ENCODE data around the gene CEACAM16. TPM values are rescaled to one million over a fixed set of nuclear protein-coding genes. Genes with fewer than 3 reads are reported as not detected.

CEACAM16 gene
- total RNA-seq (2021) (not detected in 2 replicates), Bru-seq, nascent RNA (percentile 11 among the genes with signal in this experiment), BruChase-seq, experiment 1, labeled RNA remaining after a 2-hour chase (percentile 10 among the genes with signal in this experiment), BruChase-seq, experiment 2, labeled RNA remaining after a 6-hour chase (percentile 16 among the genes with signal in this experiment)
- long read RNA-seq, result 0 reads

GRCh38 chr19:44698492-44699201 lies at the start of gene CEACAM16:
Gene CEACAM16, plus strand, starts transcription at chr19:44699151. Its CDS starts 2,306 bp downstream, at chr19:44701457.
- no peak within 1 kb of the TSS for H3K27ac ChIP-seq
- H3F3A ChIP-seq (ENCODE audit: insufficient read depth, low read depth), result peaks cover 25% of the 10 kb centered on the region
- DNase-seq, result no peak
- no peaks in the 10 kb centered on the region for H3K9me3 ChIP-seq (ENCODE audit: insufficient read depth, low read depth)
- CTCF ChIA-PET, result no interaction called here
- peaks cover 25% of the 10 kb centered on the region for H3K4me1 ChIP-seq (replicated peaks; ENCODE audit: insufficient read depth)
- no peaks in the 10 kb centered on the region for H3K27me3 ChIP-seq (ENCODE audit: insufficient read depth, low read depth)
- no peaks in the 10 kb centered on the region for H3K36me3 ChIP-seq (ENCODE audit: low read depth)
- H3K4me3 ChIP-seq, result no peak within 1 kb of the TSS
- H3K9me2 ChIP-seq (ENCODE audit: insufficient read depth), result no peaks in the 10 kb centered on the region
- POLR2A ChIA-PET (ENCODE audit: unreplicated experiment), result no interaction called here
- H2AFZ ChIP-seq, result no peak within 1 kb of the TSS
- TF ChIP-seq CTCF (conservative IDR thresholded peaks at IDR 0.05), result no peak
- intact Hi-C loops (cut with micrococcal nuclease; ENCODE audit: unreplicated experiment), result no loop called here
- no peaks in the 10 kb centered on the region for H4K20me1 ChIP-seq (ENCODE audit: insufficient read depth)
- no TSS peak for BruUV-seq (replicated peaks)
- H3K79me2 ChIP-seq (ENCODE audit: low read depth), result no peaks in the 10 kb centered on the region
- no peak within 1 kb of the TSS for H3K4me2 ChIP-seq

GRCh38 chr19:44649578-44650145 lies 49.3 kb upstream of the CEACAM16 start:
- ChIA-PET POLR2A (ENCODE audit: unreplicated experiment) (no interaction called here), CTCF (interaction anchor here (0.5 kb wide), 1 partner anchor 38 kb away, joined by 3 read pairs; no protein-coding TSS in a partner anchor)
- TF ChIP-seq EZH2 (IDR thresholded peaks at IDR 0.05; ENCODE audit: low read depth), result no peak
- no peak for TF ChIP-seq CTCF (conservative IDR thresholded peaks at IDR 0.05)
- intact Hi-C loops (cut with micrococcal nuclease; ENCODE audit: unreplicated experiment), result no loop called here
- H3K27ac ChIP-seq, result no peak overlapping the region; the same call in 1 of the 2 replicates
- BruUV-seq (replicated peaks), result no TSS peak
- H3K9me3 ChIP-seq (ENCODE audit: insufficient read depth, low read depth), result no peaks in the 10 kb centered on the region
- peaks cover 27% of the 10 kb centered on the region for H4K20me1 ChIP-seq (ENCODE audit: insufficient read depth)
- no peaks in the 10 kb centered on the region for H3K9me2 ChIP-seq (ENCODE audit: insufficient read depth)
- no peak overlapping the region for H3K4me2 ChIP-seq
- H3K4me3 ChIP-seq, result no peak overlapping the region
- no peak overlapping the region for H2AFZ ChIP-seq
- peaks cover 67% of the 10 kb centered on the region for H3K36me3 ChIP-seq (ENCODE audit: low read depth)
- peaks cover 78% of the 10 kb centered on the region for H3K79me2 ChIP-seq (ENCODE audit: low read depth)
- peaks cover 78% of the 10 kb centered on the region for H3F3A ChIP-seq (ENCODE audit: insufficient read depth, low read depth)
- no peaks in the 10 kb centered on the region for H3K27me3 ChIP-seq (ENCODE audit: insufficient read depth, low read depth)
- DNase-seq, result no peak
- peaks cover 36% of the 10 kb centered on the region for H3K4me1 ChIP-seq (replicated peaks; ENCODE audit: insufficient read depth)

GRCh38 chr19:44653343-44653742 lies 45.6 kb upstream of the CEACAM16 start:
- no peak for DNase-seq
- intact Hi-C loops (cut with micrococcal nuclease; ENCODE audit: unreplicated experiment), result no loop called here
- Histone ChIP-seq H3K4me2 (no peak overlapping the region), H3K27me3 (ENCODE audit: insufficient read depth, low read depth) (no peaks in the 10 kb centered on the region), H3K27ac (peak overlapping the region; percentile 33), H3K79me2 (ENCODE audit: low read depth) (peaks cover 64% of the 10 kb centered on the region), H4K20me1 (ENCODE audit: insufficient read depth) (peaks cover 8% of the 10 kb centered on the region; the same call in 1 of the 2 replicates), H3K4me1 (replicated peaks; ENCODE audit: insufficient read depth) (peaks cover 16% of the 10 kb centered on the region), H3K36me3 (ENCODE audit: low read depth) (peaks cover 81% of the 10 kb centered on the region), H3K4me3 (no peak overlapping the region), H3F3A (ENCODE audit: insufficient read depth, low read depth) (peaks cover 92% of the 10 kb centered on the region), H3K9me2 (ENCODE audit: insufficient read depth) (no peaks in the 10 kb centered on the region), H3K9me3 (ENCODE audit: insufficient read depth, low read depth) (no peaks in the 10 kb centered on the region), H2AFZ (no peak overlapping the region)
- ChIA-PET POLR2A (ENCODE audit: unreplicated experiment) (interaction anchor here (0.6 kb wide), 1 partner anchor 261 kb away, joined by 3 read pairs; the partner anchor contains the start of gene APOC1), CTCF (no interaction called here)
- TF ChIP-seq EZH2 (IDR thresholded peaks at IDR 0.05; ENCODE audit: low read depth), result no peak
- no peak for TF ChIP-seq CTCF (conservative IDR thresholded peaks at IDR 0.05)
- no TSS peak for BruUV-seq (replicated peaks)
